AG09309 (cell line): ENCODE results near the gene BNC2.

Experiments used
- DNase-seq: peaks from one replicate; pipeline ENCODE4 v3.0.0-alpha.2; 2010; ENCODE audit warnings: low read depth
- H3K4me3 ChIP-seq: 2 replicates; pipeline ENCODE4 v1.5.1; 2011; ENCODE audit warnings: mild to moderate bottlenecking, low read depth, low read length, moderate library complexity; ENCODE audit not compliant: control insufficient read depth
- CTCF ChIP-seq: IDR thresholded peaks from 2 replicates; pipeline ENCODE4 v1.5.1; 2011; ENCODE audit warnings: mild to moderate bottlenecking, low read depth, low read length, inconsistent platforms; ENCODE audit not compliant: insufficient read depth, control insufficient read depth; ENCODE audit errors: missing control alignments

Gene BNC2

GRCh38 chr9:16524078-16524477, 346.4 kb downstream of the BNC2 start:
- DNase-seq = no peak
- no peak for TF ChIP-seq CTCF
- H3K4me3 ChIP-seq = no peak overlapping the region

GRCh38 chr9:16521868-16522411, 348.5 kb downstream of the BNC2 start:
- TF ChIP-seq CTCF = no peak
- no peak overlapping the region for H3K4me3 ChIP-seq

GRCh38 chr9:16519001-16519400, 351.5 kb downstream of the BNC2 start:
- DNase-seq = no peak
- no peak overlapping the region for H3K4me3 ChIP-seq

More at GRCh38 chr9:16521868-16522411, 348.5 kb downstream of the BNC2 start:
- DNase-seq = peak; percentile 74

GRCh38 chr9:16516891-16517290, 353.6 kb downstream of the BNC2 start:
- H3K4me3 ChIP-seq = no peak overlapping the region
- no peak for TF ChIP-seq CTCF
- no peak for DNase-seq

More at GRCh38 chr9:16519001-16519400, 351.5 kb downstream of the BNC2 start:
- no peak for TF ChIP-seq CTCF

- no peak for TF ChIP-seq CTCF
- H3K4me3 ChIP-seq = no peak overlapping the region
- DNase-seq = no peak
These were observed 354.6 kb downstream of the BNC2 start for GRCh38 chr9:16515879-16516301.

GRCh38 chr9:16515207-16515606, 355.3 kb downstream of the BNC2 start:
- no peak for DNase-seq
- no peak overlapping the region for H3K4me3 ChIP-seq
- no peak for TF ChIP-seq CTCF

GRCh38 chr9:16514131-16514530, 356.3 kb downstream of the BNC2 start:
- TF ChIP-seq CTCF = no peak
- no peak overlapping the region for H3K4me3 ChIP-seq
- DNase-seq = no peak
